ENCODE measurements around the gene FAIM2. TPM values are rescaled to one million over a fixed set of nuclear protein-coding genes. Genes with fewer than 3 reads are reported as not detected.

Gene FAIM2
- total RNA-seq, 1 experiment from 2014 or later: not detected

DNA sequence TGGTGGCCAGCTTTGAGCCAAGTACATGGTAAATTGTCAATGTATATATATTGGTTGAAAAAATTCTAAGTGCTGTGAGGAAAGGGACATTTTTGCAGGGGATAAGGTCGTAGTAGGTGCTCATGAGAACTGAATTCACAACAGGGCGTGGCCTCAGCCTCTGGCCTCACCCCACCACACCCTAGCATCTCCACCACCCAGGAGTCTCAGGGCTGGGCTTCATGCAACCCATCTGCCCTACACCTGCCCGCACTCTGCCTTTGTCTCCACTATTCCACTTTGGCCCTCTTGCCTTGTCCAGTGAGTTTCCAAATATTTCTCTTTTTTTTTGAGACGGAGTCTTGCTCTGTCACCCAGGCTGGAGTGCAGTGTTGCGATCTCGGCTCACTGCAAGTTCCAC, 24.8 kb upstream of the FAIM2 start:
- intact Hi-C loops (cut with micrococcal nuclease; ENCODE audit: unreplicated experiment): no loop called here
- no TSS peak for BruUV-seq (replicated peaks)
- Mint-ChIP-seq H3K27me3 (ENCODE audit: unreplicated experiment) (no peaks in the 10 kb centered on the region), H3K36me3 (ENCODE audit: insufficient read depth, unreplicated experiment) (no peaks in the 10 kb centered on the region), H3K4me1 (ENCODE audit: low read depth, unreplicated experiment) (no peaks in the 10 kb centered on the region), H3K4me3 (ENCODE audit: low read depth, unreplicated experiment) (no peak overlapping the region), H3K27ac (ENCODE audit: unreplicated experiment) (no peak overlapping the region), H3K9me3 (ENCODE audit: low read depth, unreplicated experiment) (no peaks in the 10 kb centered on the region)
- CTCF ChIA-PET: no interaction called here
- TF ChIP-seq, protein P1, sequence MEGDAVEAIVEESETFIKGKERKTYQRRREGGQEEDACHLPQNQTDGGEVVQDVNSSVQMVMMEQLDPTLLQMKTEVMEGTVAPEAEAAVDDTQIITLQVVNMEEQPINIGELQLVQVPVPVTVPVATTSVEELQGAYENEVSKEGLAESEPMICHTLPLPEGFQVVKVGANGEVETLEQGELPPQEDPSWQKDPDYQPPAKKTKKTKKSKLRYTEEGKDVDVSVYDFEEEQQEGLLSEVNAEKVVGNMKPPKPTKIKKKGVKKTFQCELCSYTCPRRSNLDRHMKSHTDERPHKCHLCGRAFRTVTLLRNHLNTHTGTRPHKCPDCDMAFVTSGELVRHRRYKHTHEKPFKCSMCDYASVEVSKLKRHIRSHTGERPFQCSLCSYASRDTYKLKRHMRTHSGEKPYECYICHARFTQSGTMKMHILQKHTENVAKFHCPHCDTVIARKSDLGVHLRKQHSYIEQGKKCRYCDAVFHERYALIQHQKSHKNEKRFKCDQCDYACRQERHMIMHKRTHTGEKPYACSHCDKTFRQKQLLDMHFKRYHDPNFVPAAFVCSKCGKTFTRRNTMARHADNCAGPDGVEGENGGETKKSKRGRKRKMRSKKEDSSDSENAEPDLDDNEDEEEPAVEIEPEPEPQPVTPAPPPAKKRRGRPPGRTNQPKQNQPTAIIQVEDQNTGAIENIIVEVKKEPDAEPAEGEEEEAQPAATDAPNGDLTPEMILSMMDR (IDR thresholded peaks at IDR 0.05; ENCODE audit: unreplicated experiment): no peak
- DNase-seq: no peak

DNA sequence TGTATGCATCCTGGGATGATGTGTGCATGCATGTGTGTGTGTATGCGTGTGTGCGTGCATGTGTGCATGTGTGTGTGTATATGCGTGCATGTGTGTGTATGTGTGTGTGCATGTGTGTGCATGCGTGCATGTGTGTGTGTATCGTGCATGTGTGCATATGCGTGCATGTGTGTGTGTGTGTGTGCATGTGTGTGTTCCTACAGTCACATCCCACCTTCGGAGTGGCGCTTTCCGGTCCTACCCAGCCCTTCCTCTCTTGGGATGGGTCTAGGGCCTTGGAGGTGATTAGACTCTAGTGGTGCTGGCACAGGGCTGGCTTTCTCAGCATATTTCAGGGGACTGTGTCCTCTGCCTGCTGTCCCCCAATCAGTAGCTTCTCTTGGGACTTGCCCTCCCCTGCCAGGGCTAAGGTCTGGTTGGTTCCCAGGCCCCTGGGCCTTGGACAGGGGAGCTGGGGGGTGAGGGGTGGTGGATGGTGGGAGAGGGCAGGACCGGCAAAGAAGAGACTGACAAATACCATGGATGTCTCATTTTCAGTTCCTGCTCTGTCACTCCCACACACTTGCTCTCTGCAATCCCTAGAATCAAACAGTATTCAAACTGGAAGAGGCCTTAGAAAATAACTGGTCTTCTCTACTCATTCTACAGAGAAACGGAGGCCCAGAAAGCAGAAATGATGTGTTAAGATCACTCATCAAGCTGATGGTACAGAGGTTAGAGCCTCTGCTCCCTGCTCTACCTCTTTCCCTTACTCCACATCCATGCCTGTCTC, 21.9 kb upstream of the FAIM2 start:
- Mint-ChIP-seq H3K27me3 (ENCODE audit: unreplicated experiment) (no peaks in the 10 kb centered on the region), H3K27ac (ENCODE audit: unreplicated experiment) (no peak overlapping the region)
- no TSS peak for BruUV-seq (replicated peaks)

DNA sequence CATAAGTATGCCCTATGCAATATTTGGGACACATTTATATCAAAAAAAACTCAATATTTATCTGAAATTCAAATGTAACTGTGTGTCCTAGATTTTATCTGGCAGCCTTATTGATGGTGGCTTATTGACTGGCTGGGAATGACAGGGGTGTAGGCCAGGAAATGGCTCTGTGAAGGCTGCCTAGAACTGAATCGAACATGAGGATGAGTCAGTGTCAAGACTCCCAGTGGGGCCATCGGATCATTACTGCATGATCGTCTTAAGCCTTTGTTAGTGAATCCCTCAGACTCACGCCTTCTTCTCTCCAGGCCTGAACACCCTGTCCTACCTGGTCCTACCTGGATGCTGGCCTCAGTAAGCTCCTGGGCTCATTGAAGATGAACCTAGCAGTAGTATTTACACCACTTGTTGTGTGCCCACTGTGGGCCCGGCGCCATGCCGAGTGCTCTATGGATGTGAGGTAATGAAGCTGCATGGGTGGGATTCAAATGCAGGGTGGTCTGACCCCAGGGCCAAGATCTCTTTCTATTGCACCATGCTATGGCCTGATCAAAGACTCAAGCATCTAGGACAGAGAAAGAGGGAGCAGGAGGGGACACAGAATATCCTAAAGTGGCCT, 21.0 kb upstream of the FAIM2 start:
- H3K36me3 Mint-ChIP-seq (ENCODE audit: insufficient read depth, unreplicated experiment): no peaks in the 10 kb centered on the region
- H3K9me3 Mint-ChIP-seq (ENCODE audit: low read depth, unreplicated experiment): no peaks in the 10 kb centered on the region
- no peak overlapping the region for H3K4me3 Mint-ChIP-seq (ENCODE audit: low read depth, unreplicated experiment)
- CTCF ChIA-PET: no interaction called here
- TF ChIP-seq, protein P1 (IDR thresholded peaks at IDR 0.05; ENCODE audit: unreplicated experiment): no peak
- BruUV-seq (replicated peaks): no TSS peak
- H3K27me3 Mint-ChIP-seq (ENCODE audit: unreplicated experiment): no peaks in the 10 kb centered on the region
- H3K27ac Mint-ChIP-seq (ENCODE audit: unreplicated experiment): no peak overlapping the region
- no peak for DNase-seq
- peaks cover 15% of the 10 kb centered on the region for H3K4me1 Mint-ChIP-seq (ENCODE audit: low read depth, unreplicated experiment)
- intact Hi-C loops (cut with micrococcal nuclease; ENCODE audit: unreplicated experiment): no loop called here

More for the DNA sequence above, 21.9 kb upstream of the FAIM2 start:
- Mint-ChIP-seq H3K4me1 (ENCODE audit: low read depth, unreplicated experiment) (peaks cover 15% of the 10 kb centered on the region), H3K4me3 (ENCODE audit: low read depth, unreplicated experiment) (no peak overlapping the region), H3K36me3 (ENCODE audit: insufficient read depth, unreplicated experiment) (no peaks in the 10 kb centered on the region), H3K9me3 (ENCODE audit: low read depth, unreplicated experiment) (no peaks in the 10 kb centered on the region)
- TF ChIP-seq, protein P1 (IDR thresholded peaks at IDR 0.05; ENCODE audit: unreplicated experiment): no peak
- no peak for DNase-seq
- intact Hi-C loops (cut with micrococcal nuclease; ENCODE audit: unreplicated experiment): no loop called here
- CTCF ChIA-PET: no interaction called here

DNA sequence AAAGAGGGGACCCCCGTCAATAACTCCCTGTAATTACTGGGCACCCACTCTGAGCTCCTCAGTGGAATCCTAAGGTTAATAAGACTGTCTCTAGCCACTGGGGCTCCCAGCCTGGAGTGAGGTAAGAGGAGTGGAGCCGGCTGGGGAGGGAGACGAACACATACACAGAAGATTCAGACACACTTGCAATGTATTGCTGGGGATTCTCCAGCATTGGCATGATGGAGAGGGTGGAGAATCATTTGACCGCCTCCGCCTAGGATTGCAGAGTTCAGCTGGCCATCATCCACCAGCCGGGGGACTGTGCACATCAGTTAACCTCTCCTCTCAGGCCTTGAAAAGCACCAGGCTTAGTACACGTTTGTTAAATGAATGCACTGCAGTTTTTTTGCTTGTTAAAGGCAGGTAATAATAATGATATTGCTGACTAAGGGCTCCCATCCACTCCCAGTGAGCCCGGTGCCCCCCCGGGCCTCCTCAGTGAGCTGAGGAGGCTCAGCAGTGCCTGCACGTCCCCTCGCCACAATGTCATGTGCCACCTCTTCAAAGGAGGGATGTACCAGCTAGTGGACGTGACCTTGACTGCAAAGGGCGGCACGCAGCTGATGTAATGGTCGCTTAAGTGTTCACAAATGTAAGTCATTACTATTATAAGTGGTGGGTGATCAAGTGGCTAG, 20.3 kb upstream of the FAIM2 start:
- intact Hi-C loops (cut with micrococcal nuclease; ENCODE audit: unreplicated experiment): no loop called here
- DNase-seq: no peak
- CTCF ChIA-PET: interaction anchor here (0.9 kb wide), 1 partner anchor 14 kb away, joined by 3 read pairs; no protein-coding TSS in a partner anchor
- Mint-ChIP-seq H3K36me3 (ENCODE audit: insufficient read depth, unreplicated experiment) (no peaks in the 10 kb centered on the region), H3K27ac (ENCODE audit: unreplicated experiment) (no peak overlapping the region), H3K27me3 (ENCODE audit: unreplicated experiment) (no peaks in the 10 kb centered on the region), H3K4me3 (ENCODE audit: low read depth, unreplicated experiment) (no peak overlapping the region), H3K9me3 (ENCODE audit: low read depth, unreplicated experiment) (no peaks in the 10 kb centered on the region), H3K4me1 (ENCODE audit: low read depth, unreplicated experiment) (peaks cover 15% of the 10 kb centered on the region)
- TF ChIP-seq, protein P1 (IDR thresholded peaks at IDR 0.05; ENCODE audit: unreplicated experiment): no peak
- BruUV-seq (replicated peaks): no TSS peak
